ENCODE measurements around the gene CCL4L2. TPM values are rescaled to one million over a fixed set of nuclear protein-coding genes. Genes with fewer than 3 reads are reported as not detected.
"Not testable (repeated sequence)": the region's sequence is repeated elsewhere in the genome, so short reads cannot be mapped to it uniquely, and the experiment has no call there.

The CCL4L2 gene
- total RNA-seq, 1 experiment from 2014 or later: not detected

DNA sequence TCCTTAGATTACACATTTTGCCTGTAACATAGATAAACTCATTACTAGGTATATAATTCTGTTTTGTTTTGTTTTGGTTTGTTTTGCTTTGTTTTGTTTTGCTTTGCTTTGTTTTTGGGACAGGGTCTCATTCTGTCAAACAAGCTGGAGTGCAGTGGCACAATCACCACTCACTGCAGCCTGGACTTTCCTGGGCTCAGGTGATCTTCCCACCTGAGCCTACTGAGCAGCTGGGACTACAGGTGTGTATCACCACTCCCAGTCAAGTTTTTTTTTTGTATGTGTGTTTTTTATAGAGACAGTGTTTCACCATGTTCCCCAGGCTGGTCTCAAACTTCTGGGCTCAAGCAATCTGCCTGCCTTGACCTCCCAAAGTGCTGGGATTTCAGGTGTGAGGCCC is 1.3 kb upstream of the CCL4L2 start:
- H4K20me1 ChIP-seq (ENCODE audit: low read length): no peaks in the 10 kb centered on the region
- H3K27ac ChIP-seq (ENCODE audit: low read length): no peak overlapping the region
- no peak for DNase-seq
- intact Hi-C loops (cut with micrococcal nuclease): no loop called here
- BruUV-seq (replicated peaks): no TSS peak
- ATAC-seq: no peak
- H2AFZ ChIP-seq (ENCODE audit: low read length): no peak overlapping the region
- H3K4me3 ChIP-seq (ENCODE audit: low read length): no peak overlapping the region
- H3K36me3 ChIP-seq (ENCODE audit: low read depth, low read length): no peaks in the 10 kb centered on the region
- TF ChIP-seq EZH2phosphoT487 (IDR thresholded peaks at IDR 0.05; ENCODE audit: borderline replicate concordance, low read length): no peak
- TF ChIP-seq, protein P1, sequence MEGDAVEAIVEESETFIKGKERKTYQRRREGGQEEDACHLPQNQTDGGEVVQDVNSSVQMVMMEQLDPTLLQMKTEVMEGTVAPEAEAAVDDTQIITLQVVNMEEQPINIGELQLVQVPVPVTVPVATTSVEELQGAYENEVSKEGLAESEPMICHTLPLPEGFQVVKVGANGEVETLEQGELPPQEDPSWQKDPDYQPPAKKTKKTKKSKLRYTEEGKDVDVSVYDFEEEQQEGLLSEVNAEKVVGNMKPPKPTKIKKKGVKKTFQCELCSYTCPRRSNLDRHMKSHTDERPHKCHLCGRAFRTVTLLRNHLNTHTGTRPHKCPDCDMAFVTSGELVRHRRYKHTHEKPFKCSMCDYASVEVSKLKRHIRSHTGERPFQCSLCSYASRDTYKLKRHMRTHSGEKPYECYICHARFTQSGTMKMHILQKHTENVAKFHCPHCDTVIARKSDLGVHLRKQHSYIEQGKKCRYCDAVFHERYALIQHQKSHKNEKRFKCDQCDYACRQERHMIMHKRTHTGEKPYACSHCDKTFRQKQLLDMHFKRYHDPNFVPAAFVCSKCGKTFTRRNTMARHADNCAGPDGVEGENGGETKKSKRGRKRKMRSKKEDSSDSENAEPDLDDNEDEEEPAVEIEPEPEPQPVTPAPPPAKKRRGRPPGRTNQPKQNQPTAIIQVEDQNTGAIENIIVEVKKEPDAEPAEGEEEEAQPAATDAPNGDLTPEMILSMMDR (conservative IDR thresholded peaks at IDR 0.05; ENCODE audit: low read depth, low read length): no peak
- TF ChIP-seq EZH2 (IDR thresholded peaks at IDR 0.05; ENCODE audit: low read length, unreplicated experiment): no peak
- no peaks in the 10 kb centered on the region for H3K9me2 ChIP-seq (replicated peaks; ENCODE audit: low read length)
- H3K27me3 ChIP-seq (ENCODE audit: low read length): peaks cover 6% of the 10 kb centered on the region; the same call in 1 of the 2 replicates
- no peaks in the 10 kb centered on the region for H3K4me1 ChIP-seq (ENCODE audit: insufficient read depth, low read length)
- ChIA-PET POLR2A (ENCODE audit: unreplicated experiment) (no interaction called here), CTCF (no interaction called here)
- no peaks in the 10 kb centered on the region for H3F3A ChIP-seq (ENCODE audit: low read length, unreplicated experiment)
- H3K4me2 ChIP-seq (ENCODE audit: low read length): no peak overlapping the region
- H3K79me2 ChIP-seq (ENCODE audit: low read length): no peaks in the 10 kb centered on the region
- H3K9ac ChIP-seq (ENCODE audit: low read length): no peak overlapping the region
- no peaks in the 10 kb centered on the region for H3K9me3 ChIP-seq (ENCODE audit: low read length)

DNA sequence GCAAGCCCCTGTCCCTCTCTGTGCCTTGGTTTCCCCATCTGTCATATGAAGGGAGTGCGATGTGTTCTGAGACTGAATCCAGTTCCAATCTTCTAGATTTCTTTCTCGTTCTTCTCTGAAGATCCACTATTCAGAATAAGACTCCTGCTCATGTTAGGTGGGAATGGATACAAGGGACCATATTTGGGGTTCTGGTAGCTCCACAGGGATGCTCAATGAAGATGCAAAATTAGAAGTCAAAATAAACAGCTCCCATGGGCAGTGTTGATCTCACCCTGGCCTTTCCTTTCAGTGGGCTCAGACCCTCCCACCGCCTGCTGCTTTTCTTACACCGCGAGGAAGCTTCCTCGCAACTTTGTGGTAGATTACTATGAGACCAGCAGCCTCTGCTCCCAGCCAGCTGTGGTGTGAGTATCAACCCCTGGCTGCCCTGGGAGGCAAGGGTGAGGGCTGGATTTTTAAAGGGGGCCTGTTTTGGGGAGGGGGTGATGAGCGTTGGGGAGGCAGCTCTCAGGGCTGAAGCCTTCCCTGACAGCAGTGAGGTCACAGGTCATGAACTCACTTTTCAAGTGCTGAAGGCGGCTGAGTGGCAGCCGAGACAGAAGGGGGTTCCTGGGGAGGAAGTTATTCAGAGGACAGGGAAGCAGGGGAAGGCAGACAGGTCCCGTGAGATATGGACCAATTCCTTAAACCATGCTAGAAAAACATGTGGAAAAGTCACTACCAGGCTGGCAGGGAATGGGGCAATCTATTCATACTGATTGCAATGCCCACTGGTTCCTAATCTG is 815 bp downstream of the CCL4L2 start:
- DNase-seq; H3K27me3 ChIP-seq (ENCODE audit: low read length); H3K4me2 ChIP-seq (ENCODE audit: low read length); H3K9me3 ChIP-seq (ENCODE audit: low read length); intact Hi-C loops (cut with micrococcal nuclease); H3K4me1 ChIP-seq (ENCODE audit: insufficient read depth, low read length); ATAC-seq; H3F3A ChIP-seq (ENCODE audit: low read length, unreplicated experiment); H3K27ac ChIP-seq (ENCODE audit: low read length); H3K36me3 ChIP-seq (ENCODE audit: low read depth, low read length); POLR2A ChIA-PET (ENCODE audit: unreplicated experiment); H3K9me2 ChIP-seq (replicated peaks; ENCODE audit: low read length); H4K20me1 ChIP-seq (ENCODE audit: low read length); BruUV-seq (replicated peaks); H3K4me3 ChIP-seq (ENCODE audit: low read length); CTCF ChIA-PET; H2AFZ ChIP-seq (ENCODE audit: low read length); H3K79me2 ChIP-seq (ENCODE audit: low read length); H3K9ac ChIP-seq (ENCODE audit: low read length): not testable (repeated sequence)

DNA sequence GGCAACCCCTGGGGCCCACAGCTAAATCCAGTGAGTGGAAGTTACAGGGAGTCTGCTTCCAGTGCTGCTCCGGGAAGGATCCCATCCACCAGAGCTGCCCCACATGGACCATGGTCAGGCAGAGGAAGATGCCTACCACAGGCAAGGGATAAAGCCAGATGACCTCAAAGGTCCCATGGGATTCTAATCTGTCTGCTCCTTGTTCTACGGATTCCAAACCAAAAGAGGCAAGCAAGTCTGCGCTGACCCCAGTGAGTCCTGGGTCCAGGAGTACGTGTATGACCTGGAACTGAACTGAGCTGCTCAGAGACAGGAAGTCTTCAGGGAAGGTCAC is 1.4 kb downstream of the CCL4L2 start:
- TF ChIP-seq, protein P1 (conservative IDR thresholded peaks at IDR 0.05; ENCODE audit: low read depth, low read length): no peak
- no peak for TF ChIP-seq EZH2 (IDR thresholded peaks at IDR 0.05; ENCODE audit: low read length, unreplicated experiment)
- TF ChIP-seq EZH2phosphoT487 (IDR thresholded peaks at IDR 0.05; ENCODE audit: borderline replicate concordance, low read length): no peak
- Histone ChIP-seq H3K9ac (ENCODE audit: low read length) (no peak overlapping the region), H3K79me2 (ENCODE audit: low read length) (no peaks in the 10 kb centered on the region), H3K27me3 (ENCODE audit: low read length) (peaks cover 4% of the 10 kb centered on the region; the same call in 1 of the 2 replicates), H3K4me3 (ENCODE audit: low read length) (no peak overlapping the region), H3K27ac (ENCODE audit: low read length) (no peak overlapping the region), H3F3A (ENCODE audit: low read length, unreplicated experiment) (no peaks in the 10 kb centered on the region), H3K9me2 (replicated peaks; ENCODE audit: low read length) (no peaks in the 10 kb centered on the region), H3K36me3 (ENCODE audit: low read depth, low read length) (no peaks in the 10 kb centered on the region), H3K4me2 (ENCODE audit: low read length) (no peak overlapping the region), H2AFZ (ENCODE audit: low read length) (no peak overlapping the region), H3K4me1 (ENCODE audit: insufficient read depth, low read length) (no peaks in the 10 kb centered on the region), H4K20me1 (ENCODE audit: low read length) (no peaks in the 10 kb centered on the region), H3K9me3 (ENCODE audit: low read length) (no peaks in the 10 kb centered on the region)
- no TSS peak for BruUV-seq (replicated peaks)
- DNase-seq (no peak), ATAC-seq (no peak)
- ChIA-PET CTCF (no interaction called here), POLR2A (ENCODE audit: unreplicated experiment) (no interaction called here)
- intact Hi-C loops (cut with micrococcal nuclease): no loop called here
